ENCODE results near the gene MARK4.

DNA sequence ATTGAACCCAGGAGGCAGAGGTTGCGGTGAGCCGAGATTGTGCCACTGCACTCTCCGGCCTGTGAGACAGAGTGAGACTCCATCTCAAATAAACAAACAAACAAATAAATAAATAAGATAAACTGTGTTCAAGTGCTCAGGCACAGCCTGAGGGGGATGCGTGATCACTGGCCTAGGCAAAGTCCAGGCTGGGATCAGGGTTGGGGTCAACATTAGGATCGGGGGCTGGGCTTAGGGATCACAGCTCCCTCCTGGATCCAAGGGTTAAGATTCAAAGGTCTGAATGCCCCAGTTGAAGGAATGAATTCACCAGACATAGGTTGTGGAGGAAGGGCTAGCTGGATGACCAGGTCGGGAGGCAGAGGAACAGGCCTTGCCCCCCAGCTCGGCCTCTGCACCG, 3.9 kb upstream of the MARK4 start:
- TF ChIP-seq, protein P1, sequence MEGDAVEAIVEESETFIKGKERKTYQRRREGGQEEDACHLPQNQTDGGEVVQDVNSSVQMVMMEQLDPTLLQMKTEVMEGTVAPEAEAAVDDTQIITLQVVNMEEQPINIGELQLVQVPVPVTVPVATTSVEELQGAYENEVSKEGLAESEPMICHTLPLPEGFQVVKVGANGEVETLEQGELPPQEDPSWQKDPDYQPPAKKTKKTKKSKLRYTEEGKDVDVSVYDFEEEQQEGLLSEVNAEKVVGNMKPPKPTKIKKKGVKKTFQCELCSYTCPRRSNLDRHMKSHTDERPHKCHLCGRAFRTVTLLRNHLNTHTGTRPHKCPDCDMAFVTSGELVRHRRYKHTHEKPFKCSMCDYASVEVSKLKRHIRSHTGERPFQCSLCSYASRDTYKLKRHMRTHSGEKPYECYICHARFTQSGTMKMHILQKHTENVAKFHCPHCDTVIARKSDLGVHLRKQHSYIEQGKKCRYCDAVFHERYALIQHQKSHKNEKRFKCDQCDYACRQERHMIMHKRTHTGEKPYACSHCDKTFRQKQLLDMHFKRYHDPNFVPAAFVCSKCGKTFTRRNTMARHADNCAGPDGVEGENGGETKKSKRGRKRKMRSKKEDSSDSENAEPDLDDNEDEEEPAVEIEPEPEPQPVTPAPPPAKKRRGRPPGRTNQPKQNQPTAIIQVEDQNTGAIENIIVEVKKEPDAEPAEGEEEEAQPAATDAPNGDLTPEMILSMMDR (IDR thresholded peaks at IDR 0.05): no peak
- no peak for TF ChIP-seq POLR2A (IDR thresholded peaks at IDR 0.05)
